ENCODE measurements around the gene TXNRD2.
A peak's percentile ranks its signal among the peaks of the same experiment; 100 is the strongest.
"Not testable (repeated sequence)": the region's sequence is repeated elsewhere in the genome, so short reads cannot be mapped to it uniquely, and the experiment has no call there.

The TXNRD2 gene

GRCh38 chr22:19943082-19944026 is 1.7 kb upstream of the TXNRD2 start:
- peak; percentile 24 for DNase-seq

DNA sequence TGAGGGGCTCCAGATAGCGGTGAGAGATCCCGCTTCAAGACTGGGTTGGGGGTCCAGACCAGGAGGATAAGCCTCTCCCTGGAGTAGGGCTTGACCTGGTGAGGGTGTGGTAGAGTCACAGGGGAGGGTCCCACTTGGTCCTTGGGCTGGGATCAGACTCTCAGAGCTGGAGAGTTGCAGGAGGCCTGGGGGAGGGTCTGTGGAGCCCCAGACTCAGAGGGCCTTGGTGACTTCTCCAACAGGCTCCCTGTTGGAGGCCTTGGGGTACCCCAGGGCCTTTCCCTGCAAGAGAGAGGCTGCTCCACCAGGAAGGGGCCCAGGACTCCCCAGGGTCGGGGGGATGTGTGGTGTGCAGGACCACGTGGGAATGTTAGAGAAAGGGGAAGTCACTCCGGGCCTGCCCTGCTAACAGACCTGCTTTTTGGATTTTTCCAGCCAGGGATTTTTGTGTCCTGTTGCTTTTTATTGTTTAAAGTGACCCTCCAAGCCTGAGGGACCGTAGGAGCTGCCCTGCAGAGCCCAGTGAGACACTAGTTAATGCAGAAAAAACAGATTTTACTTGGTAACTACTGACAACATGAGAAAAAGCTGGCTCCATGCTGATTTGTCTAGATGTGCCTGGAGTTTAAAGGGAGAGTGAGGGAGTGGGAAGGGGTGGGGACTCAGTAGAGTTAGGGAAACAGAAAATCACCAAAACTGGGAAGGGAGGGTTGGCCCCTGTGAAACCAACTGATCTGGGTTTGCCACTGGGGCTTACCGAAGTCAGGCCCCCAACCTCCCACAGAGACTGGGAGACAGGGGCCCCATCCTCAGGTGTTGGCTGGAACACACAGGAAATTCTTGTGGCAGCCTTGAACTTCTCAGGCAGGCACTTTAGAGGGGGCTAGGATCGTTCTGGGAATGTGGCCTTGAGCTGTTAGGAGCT is 801 bp upstream of the TXNRD2 start:
- peak; percentile 37 for DNase-seq

GRCh38 chr22:19940536-19941364 is 868 bp downstream of the TXNRD2 start:
- DNase-seq: no peak

- DNase-seq: no peak
Observed at GRCh38 chr22:19937616-19938473, 3.8 kb downstream of the TXNRD2 start.

DNA sequence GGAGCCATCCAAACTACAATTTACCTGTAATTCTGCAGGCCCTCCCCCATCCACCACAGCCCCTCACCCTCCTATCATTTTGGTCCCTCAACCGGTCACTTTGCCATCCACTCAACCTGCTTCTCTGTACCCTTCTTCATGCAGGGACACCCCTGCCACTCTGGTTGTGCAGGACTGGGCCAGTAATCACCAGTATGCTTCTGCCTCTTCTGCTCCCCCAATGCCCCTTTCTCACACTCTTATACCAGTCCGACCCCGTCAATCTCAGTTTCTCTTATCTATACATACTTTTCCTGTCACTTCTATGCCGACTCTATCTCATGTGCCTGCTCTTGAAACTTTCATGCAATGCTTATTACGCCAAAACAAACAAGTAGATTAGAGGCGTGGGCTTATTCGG is 5.1 kb downstream of the TXNRD2 start:
- no peak for DNase-seq

- DNase-seq: not testable (repeated sequence)
Observed at GRCh38 chr22:19935123-19935718, 6.4 kb downstream of the TXNRD2 start.

DNA sequence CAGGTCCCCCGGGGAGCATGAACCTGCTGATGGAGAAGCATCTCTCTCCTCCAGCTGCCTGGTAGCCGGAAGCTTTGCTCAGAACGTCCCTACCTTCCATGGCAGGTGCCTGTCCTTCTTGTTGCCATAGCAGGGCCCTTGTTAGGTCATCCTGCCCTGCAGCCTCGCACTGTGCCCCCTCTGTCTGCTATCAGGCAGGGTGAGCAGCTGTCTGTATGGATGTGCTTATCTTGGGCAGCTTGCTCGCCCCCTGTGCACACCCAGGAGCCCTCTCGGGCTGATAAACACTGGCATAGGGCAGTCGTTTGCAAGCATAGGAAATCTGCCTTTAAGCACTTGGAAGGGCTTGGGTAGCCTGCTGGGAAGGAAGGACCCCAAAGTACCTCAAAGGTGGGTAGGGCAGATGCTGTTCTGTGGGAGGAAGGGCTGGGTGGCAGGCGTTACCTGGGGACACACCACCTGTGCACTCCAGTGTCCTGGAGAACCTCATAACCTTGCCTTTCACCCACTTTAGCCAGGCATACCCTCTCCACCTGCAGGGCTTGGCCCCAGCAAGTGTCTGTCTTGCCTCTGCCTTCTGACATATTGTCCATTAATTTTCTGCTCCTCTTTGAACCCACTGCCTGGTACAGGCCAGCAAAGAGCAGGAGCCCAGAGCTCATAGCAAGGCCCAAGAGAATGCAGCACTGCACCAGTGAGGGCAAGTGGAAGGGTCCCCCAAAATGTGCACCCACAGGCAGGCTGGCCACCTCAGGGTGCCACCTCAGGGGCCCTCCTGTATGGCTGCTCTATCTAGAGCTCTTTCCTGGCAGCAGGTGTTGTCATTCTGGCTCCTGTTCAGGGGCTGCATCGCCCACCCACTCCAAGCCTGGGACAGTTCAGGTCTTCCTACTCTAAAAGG is 8.0 kb downstream of the TXNRD2 start:
- DNase-seq: no peak

DNA sequence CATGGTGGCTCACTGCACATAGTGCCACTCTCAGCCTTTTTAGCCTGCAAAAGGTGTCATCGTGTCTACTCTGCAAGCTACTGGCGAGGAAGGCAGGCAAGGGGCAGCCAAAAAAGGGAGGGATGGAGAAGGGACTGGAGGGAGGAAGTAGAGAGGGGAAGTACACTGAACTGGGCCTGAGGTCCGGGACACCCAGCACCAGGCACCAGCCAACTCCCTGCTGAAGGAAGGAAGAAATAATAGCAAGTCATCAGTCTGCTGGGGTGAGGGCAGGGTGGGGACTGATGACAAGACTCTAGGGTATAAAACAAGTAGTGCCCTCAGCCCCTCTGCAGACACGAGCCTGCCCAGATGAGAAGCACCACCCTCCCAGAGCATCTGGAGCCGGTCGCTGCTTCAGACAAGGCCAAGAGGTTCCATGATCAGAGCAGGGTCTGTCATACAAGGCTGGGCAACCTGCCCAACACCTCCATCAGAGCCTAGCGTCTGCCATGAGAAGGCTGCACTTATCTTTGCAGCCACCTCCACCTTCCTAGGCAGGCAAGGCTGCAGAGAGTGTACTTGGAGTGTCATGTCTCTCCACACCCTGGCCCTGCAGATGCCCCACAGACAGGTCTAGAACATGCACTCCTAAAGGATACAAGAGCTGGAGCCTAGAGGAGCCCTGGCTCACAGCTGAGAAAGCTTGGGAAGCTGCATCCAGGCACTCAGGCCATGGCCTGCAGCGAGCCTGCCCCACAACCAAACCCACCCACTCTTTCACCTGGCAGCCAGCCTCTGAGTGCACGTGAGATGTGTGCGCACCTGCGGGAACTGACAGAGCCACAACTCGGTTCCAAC is 9.0 kb downstream of the TXNRD2 start:
- no peak for DNase-seq

DNA sequence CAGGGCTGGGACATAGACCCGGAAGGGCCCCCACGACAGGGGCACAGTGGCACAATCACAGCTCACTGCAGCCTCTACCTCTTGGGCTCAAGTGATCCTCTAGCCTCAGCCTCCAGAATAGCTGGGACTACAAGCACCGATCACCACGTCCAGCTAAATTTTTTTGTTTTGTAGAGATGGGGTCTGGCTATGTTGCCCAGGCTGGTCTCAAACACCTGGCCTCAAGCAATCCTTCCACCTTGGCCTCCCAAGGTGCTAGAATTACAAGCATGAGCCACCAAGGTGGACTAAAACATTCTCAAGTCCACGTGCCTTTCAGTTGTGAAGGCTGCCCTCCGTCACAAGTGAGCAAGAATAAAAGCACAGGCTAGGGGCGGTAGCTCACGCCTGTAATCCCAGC is 10.1 kb downstream of the TXNRD2 start:
- DNase-seq: no peak

DNA sequence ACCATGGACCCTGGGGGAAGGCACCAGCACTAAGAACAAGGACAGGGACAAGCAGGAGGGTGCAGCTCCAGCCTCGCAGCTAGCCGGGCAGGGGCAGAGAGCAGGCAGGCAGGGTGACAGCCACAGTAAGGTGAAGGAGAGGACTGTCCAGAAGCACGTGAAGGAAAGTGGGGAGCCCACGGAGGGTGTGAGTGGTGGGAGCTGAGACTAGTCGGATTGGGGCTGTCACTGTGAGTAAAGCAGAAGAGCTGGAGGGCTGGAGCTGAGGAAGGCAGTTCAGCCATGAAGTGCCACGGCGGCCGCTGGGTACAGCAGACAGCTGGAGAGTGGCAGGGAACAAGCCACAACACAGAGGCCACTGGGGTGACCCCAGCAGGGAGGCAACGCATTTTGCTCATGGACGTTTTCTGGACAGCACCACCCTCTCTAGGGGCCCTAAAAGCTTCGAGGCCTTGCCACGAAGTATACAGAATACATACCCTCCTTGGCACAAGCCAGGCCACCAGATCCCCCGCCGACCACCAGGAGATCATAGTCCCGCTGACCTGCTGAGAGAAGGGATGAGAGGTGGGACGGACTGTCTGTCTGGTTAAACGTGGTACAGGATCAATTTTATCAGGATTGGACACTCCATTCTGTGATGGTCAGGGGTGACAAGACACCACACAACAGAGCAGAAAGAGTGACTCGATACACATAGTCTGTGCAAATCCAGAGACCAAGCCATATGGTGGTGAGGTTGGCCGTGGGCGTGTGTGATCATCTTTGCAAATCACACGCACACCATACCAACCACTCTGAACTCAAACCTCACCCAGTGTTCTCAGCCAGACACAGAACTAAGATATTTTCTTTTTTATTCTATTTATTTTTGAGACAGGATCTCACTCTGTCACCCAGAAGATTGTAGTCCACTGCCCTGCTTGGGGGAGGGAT is 10.8 kb downstream of the TXNRD2 start:
- no peak for DNase-seq

DNA sequence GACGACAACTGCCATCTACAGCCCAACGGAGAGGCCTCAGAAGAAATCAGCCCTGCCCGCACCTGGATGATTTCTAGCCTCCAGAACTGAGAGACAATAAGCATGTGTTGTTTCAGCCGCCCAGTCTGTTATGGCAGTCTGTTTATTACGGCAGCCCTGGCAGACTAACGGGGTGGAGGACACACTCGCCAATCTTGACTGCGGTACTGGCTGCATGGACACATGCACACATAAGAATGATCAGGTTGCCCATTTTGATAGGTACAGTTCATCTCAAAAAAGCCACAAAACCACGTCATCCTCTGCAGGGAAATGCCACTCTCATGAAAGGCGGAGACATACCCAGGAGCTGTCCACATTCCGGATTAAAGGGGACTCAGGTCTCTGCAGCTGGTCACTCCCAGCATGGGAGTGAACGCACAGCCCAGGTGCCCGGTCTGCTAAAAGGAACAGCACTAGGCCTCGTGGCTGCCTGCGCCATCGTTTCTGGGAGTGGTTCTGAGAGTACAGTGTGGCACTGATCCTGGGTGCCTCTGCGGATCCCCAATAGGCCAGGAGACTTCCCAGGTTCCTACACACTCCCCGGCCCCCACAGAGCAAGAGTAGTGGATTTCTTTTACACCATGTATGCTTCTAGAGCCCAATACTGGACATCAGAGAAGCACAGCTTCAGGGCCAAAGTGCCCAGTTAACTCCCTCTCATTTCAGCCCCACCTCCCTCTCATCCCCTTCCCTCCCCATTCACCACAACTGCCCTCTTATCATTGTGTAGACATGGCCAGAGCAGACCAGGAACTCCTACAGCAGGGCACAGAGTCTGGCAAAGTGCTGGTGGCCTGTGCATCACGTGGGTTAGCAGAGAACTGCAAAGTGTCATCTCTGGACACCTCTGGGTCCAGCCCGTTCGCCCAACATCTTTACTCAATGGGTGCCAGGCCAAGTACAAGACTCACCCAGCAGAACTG is 11.8 kb downstream of the TXNRD2 start:
- no peak for DNase-seq

DNA sequence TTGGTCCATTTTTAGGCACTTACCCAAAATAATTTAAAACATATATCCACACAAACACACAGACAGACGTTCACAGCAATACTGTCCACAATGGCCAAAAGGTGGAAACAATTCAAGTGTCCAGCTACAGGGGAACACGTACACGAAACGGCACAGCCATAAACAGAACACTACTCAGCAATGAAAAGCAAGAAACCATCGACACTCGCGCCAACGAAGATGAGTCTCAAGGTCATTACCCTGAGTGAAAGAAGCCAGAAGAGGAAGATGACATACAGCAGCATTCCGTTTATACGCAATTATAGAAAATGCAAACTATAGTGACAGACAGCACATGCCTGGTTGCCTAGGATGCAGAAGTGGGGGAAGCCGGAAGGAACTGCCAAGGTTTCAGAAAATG is 13.4 kb downstream of the TXNRD2 start:
- DNase-seq: no peak

DNA sequence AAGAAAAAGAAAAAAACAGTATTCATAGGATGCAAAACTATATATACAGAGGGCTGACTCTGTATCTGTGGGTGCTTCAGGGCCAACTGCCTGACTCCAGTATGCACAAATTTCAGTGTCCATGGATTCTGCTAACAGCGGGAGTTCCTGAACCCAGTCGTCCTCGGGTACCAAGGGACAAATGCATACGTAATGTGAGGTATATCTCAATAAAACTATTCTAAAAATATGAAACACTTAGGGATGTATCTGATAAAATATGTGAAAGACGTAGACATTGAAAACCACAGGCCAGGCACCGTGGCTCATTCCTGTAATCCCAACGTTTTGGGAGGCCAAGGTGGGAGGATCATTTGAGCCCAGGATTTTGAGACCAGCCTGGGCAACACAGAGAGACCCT is 13.9 kb downstream of the TXNRD2 start:
- no peak for DNase-seq

- not testable (repeated sequence) for DNase-seq
Observed at GRCh38 chr22:19926028-19926427, 15.6 kb downstream of the TXNRD2 start.

GRCh38 chr22:19923914-19924513 is 17.6 kb downstream of the TXNRD2 start:
- DNase-seq: no peak

DNA sequence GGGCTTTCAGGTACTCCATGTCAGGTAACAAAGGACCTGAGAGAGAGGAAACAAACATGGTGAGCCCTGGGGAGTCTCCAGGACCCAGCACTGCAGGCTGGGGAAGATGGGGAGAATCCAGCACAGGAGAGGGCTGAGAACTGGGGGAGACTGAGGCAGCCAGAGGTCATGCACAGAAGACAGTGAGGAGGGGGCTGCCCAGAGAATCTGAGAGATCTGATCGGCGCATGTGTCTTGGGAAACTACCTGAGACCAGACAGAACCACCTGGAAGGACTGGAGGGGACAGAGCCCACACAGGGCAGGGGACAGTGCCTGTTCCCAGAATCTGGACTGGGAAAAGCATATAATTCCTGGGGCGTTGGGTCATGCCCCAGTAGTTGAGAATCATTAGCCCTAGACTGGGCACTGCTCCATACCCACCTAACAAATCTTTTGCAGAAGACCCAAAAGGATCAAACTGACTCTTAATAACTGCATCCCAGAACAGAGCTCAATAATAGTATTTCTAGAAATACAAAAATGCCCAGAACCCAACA is 20.0 kb downstream of the TXNRD2 start:
- DNase-seq: no peak
